NT2/D1 (cell line): ENCODE results near the gene PPARA.

Source experiments
- YY1 ChIP-seq: IDR thresholded peaks from 2 replicates; pipeline ENCODE4 v1.6.1; 2011; ENCODE audit not compliant: insufficient read length, insufficient read depth
- ZNF274 ChIP-seq: IDR thresholded peaks from 2 replicates; pipeline ENCODE4 v1.6.1; 2011; ENCODE audit warnings: mild to moderate bottlenecking, low read depth, low read length

DNA sequence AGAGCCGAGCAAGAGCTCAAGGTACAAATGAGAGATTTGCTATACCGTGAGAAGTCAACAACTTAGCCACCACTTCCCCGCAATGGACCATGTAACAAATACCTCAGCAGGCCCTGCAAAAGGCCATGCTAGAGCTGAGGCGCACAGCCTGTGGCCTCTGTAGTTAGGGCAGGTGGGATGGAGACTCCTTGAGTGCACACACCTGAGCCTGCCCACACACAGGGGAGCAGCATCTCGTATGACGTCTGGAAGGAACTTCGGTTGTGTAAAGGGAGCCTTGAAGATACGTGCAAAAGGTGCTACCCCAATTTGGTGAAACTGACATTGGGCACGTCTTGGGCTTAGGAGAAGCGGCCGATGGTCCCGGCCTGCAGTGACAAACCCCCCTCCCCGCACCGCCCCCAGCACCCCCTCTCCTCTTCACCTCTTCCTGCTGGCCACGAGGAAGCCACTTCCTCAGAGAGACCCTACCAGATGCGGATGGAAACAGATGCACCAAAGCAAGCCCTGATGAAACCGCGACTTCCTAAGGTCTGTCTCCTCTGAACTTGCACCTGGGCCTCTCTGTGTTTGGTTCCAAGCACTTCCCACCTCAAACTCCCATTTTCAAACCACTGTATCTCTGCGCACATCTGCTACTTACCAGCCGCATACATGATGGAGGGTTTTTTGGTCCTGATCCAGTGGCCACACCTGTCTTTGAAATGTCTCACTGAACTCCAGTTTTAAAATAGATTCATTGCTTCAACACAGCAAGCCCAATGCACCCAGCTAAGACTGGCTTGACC is 89.1 kb downstream of the PPARA start:
- no peak for TF ChIP-seq ZNF274
- TF ChIP-seq YY1 = no peak
